GM12875 (cell line): ENCODE data around the gene ACAA2.

Experiments
- H3K4me3 ChIP-seq: one replicate; pipeline ENCODE4 v1.5.1; 2011; ENCODE audit warnings: low read depth, low read length, control low read depth
- TF ChIP-seq, protein P1 (sequence below): IDR thresholded peaks from 2 replicates; pipeline ENCODE4 v1.5.1; 2011; ENCODE audit warnings: low read depth, mild to moderate bottlenecking, control low read depth, inconsistent platforms, low read length, moderate library complexity, borderline replicate concordance; ENCODE audit not compliant: insufficient read depth

The ACAA2 gene

DNA sequence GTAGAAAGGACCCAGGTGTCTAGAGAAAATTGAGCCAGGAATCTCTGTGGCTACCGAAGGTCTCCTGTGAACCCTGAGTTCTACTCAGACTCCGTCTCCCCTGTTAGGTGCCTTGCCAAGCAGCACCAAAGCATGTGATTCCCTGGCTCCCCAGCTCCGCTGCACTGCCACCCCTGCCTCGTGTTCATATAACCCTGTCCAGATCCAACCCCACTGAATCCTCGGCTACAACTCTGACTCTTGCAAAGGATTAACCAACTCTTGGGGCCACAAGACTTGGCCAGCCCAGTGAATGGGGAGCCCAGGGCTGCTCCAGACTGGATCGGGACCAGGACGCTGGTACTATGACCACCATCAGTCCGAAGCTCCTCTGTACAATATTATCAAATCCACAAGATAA, 37.3 kb upstream of the ACAA2 start:
- no peak overlapping the region for H3K4me3 ChIP-seq
- TF ChIP-seq, protein P1, sequence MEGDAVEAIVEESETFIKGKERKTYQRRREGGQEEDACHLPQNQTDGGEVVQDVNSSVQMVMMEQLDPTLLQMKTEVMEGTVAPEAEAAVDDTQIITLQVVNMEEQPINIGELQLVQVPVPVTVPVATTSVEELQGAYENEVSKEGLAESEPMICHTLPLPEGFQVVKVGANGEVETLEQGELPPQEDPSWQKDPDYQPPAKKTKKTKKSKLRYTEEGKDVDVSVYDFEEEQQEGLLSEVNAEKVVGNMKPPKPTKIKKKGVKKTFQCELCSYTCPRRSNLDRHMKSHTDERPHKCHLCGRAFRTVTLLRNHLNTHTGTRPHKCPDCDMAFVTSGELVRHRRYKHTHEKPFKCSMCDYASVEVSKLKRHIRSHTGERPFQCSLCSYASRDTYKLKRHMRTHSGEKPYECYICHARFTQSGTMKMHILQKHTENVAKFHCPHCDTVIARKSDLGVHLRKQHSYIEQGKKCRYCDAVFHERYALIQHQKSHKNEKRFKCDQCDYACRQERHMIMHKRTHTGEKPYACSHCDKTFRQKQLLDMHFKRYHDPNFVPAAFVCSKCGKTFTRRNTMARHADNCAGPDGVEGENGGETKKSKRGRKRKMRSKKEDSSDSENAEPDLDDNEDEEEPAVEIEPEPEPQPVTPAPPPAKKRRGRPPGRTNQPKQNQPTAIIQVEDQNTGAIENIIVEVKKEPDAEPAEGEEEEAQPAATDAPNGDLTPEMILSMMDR: no peak

- TF ChIP-seq, protein P1: no peak
- H3K4me3 ChIP-seq: no peak overlapping the region
Measured at GRCh38 chr18:49849331-49850217, 36.2 kb upstream of the ACAA2 start.

- H3K4me3 ChIP-seq: no peak overlapping the region
- TF ChIP-seq, protein P1: no peak
Measured at GRCh38 chr18:49848115-49848514, 34.8 kb upstream of the ACAA2 start.

GRCh38 chr18:49847524-49847923, 34.2 kb upstream of the ACAA2 start:
- TF ChIP-seq, protein P1: no peak
- no peak overlapping the region for H3K4me3 ChIP-seq

GRCh38 chr18:49846718-49847470, 33.6 kb upstream of the ACAA2 start:
- H3K4me3 ChIP-seq: no peak overlapping the region
- TF ChIP-seq, protein P1: no peak

- H3K4me3 ChIP-seq: no peak overlapping the region
- TF ChIP-seq, protein P1: no peak
Measured at GRCh38 chr18:49846361-49846662, 33.0 kb upstream of the ACAA2 start.
